NCI-H748 treated with DMSO at 0.1 percent for 48 hours (cell line): ENCODE measurements around the gene RINL.
A peak's percentile ranks its signal among the peaks of the same experiment; 100 is the strongest.
"Not testable (repeated sequence)": the region's sequence is repeated elsewhere in the genome, so short reads cannot be mapped to it uniquely, and the experiment has no call there.

Experiments
- DNase-seq: peaks from one replicate; lab custom pipeline; 2025; lab: John Stamatoyannopoulos, UW

The RINL gene

GRCh38 chr19:38875656-38876395 lies 2.2 kb downstream of the RINL start:
- no peak for DNase-seq

- not testable (repeated sequence) for DNase-seq
Observed at GRCh38 chr19:38873400-38873799, 4.7 kb downstream of the RINL start.

- no peak for DNase-seq
Observed at GRCh38 chr19:38870612-38871011, 7.5 kb downstream of the RINL start.

GRCh38 chr19:38869836-38870607 lies 8.1 kb downstream of the RINL start:
- no peak for DNase-seq

GRCh38 chr19:38869160-38869835 lies 8.8 kb downstream of the RINL start:
- no peak for DNase-seq

GRCh38 chr19:38868551-38868950 lies 9.5 kb downstream of the RINL start:
- no peak for DNase-seq

- no peak for DNase-seq
Observed at GRCh38 chr19:38867171-38867780, 10.8 kb downstream of the RINL start.

GRCh38 chr19:38862321-38863059 lies 15.6 kb downstream of the RINL start:
- peak; percentile 89 for DNase-seq

- no peak for DNase-seq
Observed at GRCh38 chr19:38861368-38861767, 16.7 kb downstream of the RINL start.

- DNase-seq, result not testable (repeated sequence)
Observed at GRCh38 chr19:38859631-38860204, 18.4 kb downstream of the RINL start.

- DNase-seq, result no peak
Observed at GRCh38 chr19:38856813-38857212, 21.3 kb downstream of the RINL start.

- not testable (repeated sequence) for DNase-seq
Observed at GRCh38 chr19:38855751-38856150, 22.3 kb downstream of the RINL start.

- not testable (repeated sequence) for DNase-seq
Observed at GRCh38 chr19:38854961-38855360, 23.1 kb downstream of the RINL start.

- DNase-seq, result no peak
Observed at GRCh38 chr19:38853214-38853613, 24.9 kb downstream of the RINL start.

- no peak for DNase-seq
Observed at GRCh38 chr19:38852231-38853044, 25.6 kb downstream of the RINL start.

GRCh38 chr19:38851622-38852230 lies 26.3 kb downstream of the RINL start:
- DNase-seq, result peak; percentile 80

GRCh38 chr19:38850976-38851621 lies 27.0 kb downstream of the RINL start:
- no peak for DNase-seq

- DNase-seq, result peak; percentile 80
Observed at GRCh38 chr19:38850436-38850975, 27.6 kb downstream of the RINL start.

GRCh38 chr19:38849860-38850435 lies 28.1 kb downstream of the RINL start, which contains the start of gene HNRNPL:
HNRNPL (minus strand) TSS chr19:38849986; CDS start chr19:38849966, 20 bp downstream.
- DNase-seq, result peak; percentile 100
